ENCODE measurements around the gene C11orf87. TPM values are rescaled to one million over a fixed set of nuclear protein-coding genes. Genes with fewer than 3 reads are reported as not detected.

C11orf87 gene
- polyA plus RNA-seq, 3 donors: not detected

DNA sequence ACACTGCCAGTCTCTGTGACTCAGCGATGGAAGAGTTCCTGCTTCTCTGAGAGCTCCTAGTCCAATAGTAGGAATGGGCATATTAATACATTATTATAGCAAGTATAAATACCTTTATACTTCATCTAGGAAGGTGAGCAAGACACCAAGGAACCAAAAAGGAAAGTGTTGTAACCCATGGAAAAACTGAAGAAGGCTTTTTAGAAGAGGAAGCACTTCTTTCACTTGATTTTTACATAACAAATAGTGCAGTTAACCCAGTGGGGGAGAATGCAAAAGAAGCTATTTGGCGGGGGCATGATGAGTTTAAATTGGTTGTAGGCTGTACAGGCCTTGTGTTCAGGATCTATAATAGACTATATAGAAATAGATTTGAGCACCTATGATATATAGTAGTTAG lies 31.2 kb upstream of the C11orf87 start:
- no peak overlapping the region for H3K27ac Mint-ChIP-seq
- Histone ChIP-seq H2AFZ (ENCODE audit: insufficient read depth, low read depth, low read length, poor library complexity, severe bottlenecking) (no peak overlapping the region), H3K4me2 (replicated peaks; ENCODE audit: extremely low read depth, low read length, poor library complexity, severe bottlenecking) (no peak overlapping the region), H3K9me3 (replicated peaks in 1 of 2; ENCODE audit: control insufficient read depth in 1 of 2, insufficient read depth in 1 of 2, low read length in 2 of 2) (no peaks in the 10 kb centered on the region), H3K4me3 (replicated peaks in 1 of 3; ENCODE audit: low read depth in 2 of 3, low read length in 3 of 3) (no peak overlapping the region), H3K79me2 (ENCODE audit: insufficient read depth, low read length) (no peaks in the 10 kb centered on the region), H3K9ac (ENCODE audit: insufficient read depth, low read length, poor library complexity, severe bottlenecking) (no peak overlapping the region), H3K27me3 (ENCODE audit: control insufficient read depth in 2 of 2, insufficient read depth in 2 of 2, low read length in 2 of 2) (no peaks in the 10 kb centered on the region), H3K27ac (ENCODE audit: low read depth in 1 of 2, low read length in 2 of 2) (no peak overlapping the region), H3K4me1 (ENCODE audit: control insufficient read depth in 1 of 2, insufficient read depth in 2 of 2, low read length in 2 of 2) (no peaks in the 10 kb centered on the region), H4K20me1 (ENCODE audit: insufficient read depth, low read length) (no peaks in the 10 kb centered on the region), H3K36me3 (replicated peaks in 1 of 2; ENCODE audit: control insufficient read depth in 1 of 2, insufficient read depth in 2 of 2, low read length in 2 of 2) (no peaks in the 10 kb centered on the region)
- intact Hi-C loops (cut with micrococcal nuclease): no loop called here
- H3K9me3 Mint-ChIP-seq: peaks cover 0 to 16% (median 7%) of the 10 kb centered on the region in 7 donors
- H3K4me1 Mint-ChIP-seq: no peaks in the 10 kb centered on the region
- DNase-seq: no peak
- H3K4me3 Mint-ChIP-seq: no peak overlapping the region
- no peaks in the 10 kb centered on the region for H3K36me3 Mint-ChIP-seq
- TF ChIP-seq, protein P1, sequence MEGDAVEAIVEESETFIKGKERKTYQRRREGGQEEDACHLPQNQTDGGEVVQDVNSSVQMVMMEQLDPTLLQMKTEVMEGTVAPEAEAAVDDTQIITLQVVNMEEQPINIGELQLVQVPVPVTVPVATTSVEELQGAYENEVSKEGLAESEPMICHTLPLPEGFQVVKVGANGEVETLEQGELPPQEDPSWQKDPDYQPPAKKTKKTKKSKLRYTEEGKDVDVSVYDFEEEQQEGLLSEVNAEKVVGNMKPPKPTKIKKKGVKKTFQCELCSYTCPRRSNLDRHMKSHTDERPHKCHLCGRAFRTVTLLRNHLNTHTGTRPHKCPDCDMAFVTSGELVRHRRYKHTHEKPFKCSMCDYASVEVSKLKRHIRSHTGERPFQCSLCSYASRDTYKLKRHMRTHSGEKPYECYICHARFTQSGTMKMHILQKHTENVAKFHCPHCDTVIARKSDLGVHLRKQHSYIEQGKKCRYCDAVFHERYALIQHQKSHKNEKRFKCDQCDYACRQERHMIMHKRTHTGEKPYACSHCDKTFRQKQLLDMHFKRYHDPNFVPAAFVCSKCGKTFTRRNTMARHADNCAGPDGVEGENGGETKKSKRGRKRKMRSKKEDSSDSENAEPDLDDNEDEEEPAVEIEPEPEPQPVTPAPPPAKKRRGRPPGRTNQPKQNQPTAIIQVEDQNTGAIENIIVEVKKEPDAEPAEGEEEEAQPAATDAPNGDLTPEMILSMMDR (IDR thresholded peaks at IDR 0.05): no peak
- peaks cover 0 to 2% (median 0%) of the 10 kb centered on the region in 3 donors for H3K27me3 Mint-ChIP-seq (ENCODE audit: low read depth in 3 of 3)
- WGBS (ENCODE audit: insufficient coverage): no CpG with 5 or more reads among the region's 2 CpGs

GRCh38 chr11:109401545-109401944 lies 20.4 kb upstream of the C11orf87 start:
- TF ChIP-seq, protein P1 (IDR thresholded peaks at IDR 0.05): no peak
- WGBS (ENCODE audit: insufficient coverage): no CpG with 5 or more reads among the region's 3 CpGs
- no peak overlapping the region for H2AFZ ChIP-seq (ENCODE audit: insufficient read depth, low read depth, low read length, poor library complexity, severe bottlenecking)

More at GRCh38 chr11:109401545-109401944, 20.4 kb upstream of the C11orf87 start:
- DNase-seq: no peak
- Histone ChIP-seq H3K9ac (ENCODE audit: insufficient read depth, low read length, poor library complexity, severe bottlenecking) (no peak overlapping the region), H3K4me2 (replicated peaks; ENCODE audit: extremely low read depth, low read length, poor library complexity, severe bottlenecking) (no peak overlapping the region), H3K27ac (ENCODE audit: low read depth in 1 of 2, low read length in 2 of 2) (no peak overlapping the region), H4K20me1 (ENCODE audit: insufficient read depth, low read length) (no peaks in the 10 kb centered on the region), H3K27me3 (ENCODE audit: control insufficient read depth in 2 of 2, insufficient read depth in 2 of 2, low read length in 2 of 2) (no peaks in the 10 kb centered on the region), H3K9me3 (replicated peaks in 1 of 2; ENCODE audit: control insufficient read depth in 1 of 2, insufficient read depth in 1 of 2, low read length in 2 of 2) (no peaks in the 10 kb centered on the region), H3K36me3 (replicated peaks in 1 of 2; ENCODE audit: control insufficient read depth in 1 of 2, insufficient read depth in 2 of 2, low read length in 2 of 2) (no peaks in the 10 kb centered on the region), H3K79me2 (ENCODE audit: insufficient read depth, low read length) (no peaks in the 10 kb centered on the region), H3K4me1 (ENCODE audit: control insufficient read depth in 1 of 2, insufficient read depth in 2 of 2, low read length in 2 of 2) (no peaks in the 10 kb centered on the region), H3K4me3 (replicated peaks in 1 of 3; ENCODE audit: low read depth in 2 of 3, low read length in 3 of 3) (no peak overlapping the region)
- no peaks in the 10 kb centered on the region for H3K36me3 Mint-ChIP-seq
- H3K27ac Mint-ChIP-seq: no peak overlapping the region
- intact Hi-C loops (cut with micrococcal nuclease): no loop called here
- H3K9me3 Mint-ChIP-seq: peaks cover 0 to 5% (median 4%) of the 10 kb centered on the region in 7 donors
- no peak overlapping the region for H3K4me3 Mint-ChIP-seq
- no peaks in the 10 kb centered on the region for H3K27me3 Mint-ChIP-seq (ENCODE audit: low read depth in 3 of 3)
- H3K4me1 Mint-ChIP-seq: no peaks in the 10 kb centered on the region

Measured in CD14-positive monocyte (primary cell).